Small intestine (tissue), 7 donors: ENCODE data around the gene ARID3B. TPM values are rescaled to one million over a fixed set of nuclear protein-coding genes. Genes with fewer than 3 reads are reported as not detected.
A peak's percentile ranks its signal among the peaks of the same experiment; 100 is the strongest.
"Not testable (repeated sequence)": the region's sequence is repeated elsewhere in the genome, so short reads cannot be mapped to it uniquely, and the experiment has no call there.

Source experiments
- DNase-seq, 2 donors: peaks; one replicate each; pipeline versions ENCODE4 v3.0.0 to v3.0.0-alpha.2; 2013
- FAIRE-seq: peaks from 2 replicates; lab custom pipeline; 2012; peaks lifted over from hg19 to GRCh38; lab: Jason Lieb, UNC
- H3K27ac ChIP-seq, 3 donors: one replicate each; pipeline ENCODE4 v1.5.1; 2013; ENCODE audit warnings: low read length in 2 of 3, mild to moderate bottlenecking in 2 of 3, control low read depth in 1 of 3, inconsistent platforms in 1 of 3, low read depth in 1 of 3, moderate library complexity in 1 of 3
- H3K27me3 ChIP-seq, 3 donors: one replicate each; pipeline ENCODE4 v1.6.1; 2013; ENCODE audit warnings: low read length in 3 of 3, inconsistent platforms in 1 of 3; ENCODE audit not compliant: control insufficient read depth in 3 of 3, insufficient read depth in 3 of 3
- H3K36me3 ChIP-seq, 3 donors: one replicate each; pipeline ENCODE4 v1.6.1; 2013; ENCODE audit warnings: low read length in 3 of 3, inconsistent platforms in 1 of 3, low read depth in 1 of 3, mild to moderate bottlenecking in 1 of 3, moderate library complexity in 1 of 3; ENCODE audit not compliant: control insufficient read depth in 3 of 3, insufficient read depth in 2 of 3
- H3K4me1 ChIP-seq, 3 donors: one replicate each; pipeline ENCODE4 v1.6.1; 2013; ENCODE audit warnings: low read length in 2 of 3, inconsistent platforms in 1 of 3, low read depth in 1 of 3, mild to moderate bottlenecking in 1 of 3, moderate library complexity in 1 of 3; ENCODE audit not compliant: control insufficient read depth in 3 of 3, insufficient read depth in 2 of 3
- H3K4me3 ChIP-seq, 3 donors: one replicate each; pipeline ENCODE4 v1.5.1; 2013; ENCODE audit warnings: low read length in 3 of 3, control low read depth in 1 of 3, inconsistent platforms in 1 of 3, low read depth in 1 of 3, mild to moderate bottlenecking in 1 of 3, moderate library complexity in 1 of 3
- H3K9me3 ChIP-seq, 2 donors: one replicate each; pipeline ENCODE4 v1.6.1; 2013; ENCODE audit warnings: low read depth in 1 of 2, low read length in 1 of 2; ENCODE audit not compliant: control insufficient read depth in 2 of 2, insufficient read depth in 1 of 2
- WGBS, 3 donors: extraction: QIAGEN DNeasy Blood & Tissue Kit; methylation state at CpG; one replicate each; pipeline ENCODE4 v1.1.7; 2013; 5-methylcytosine and 5-hydroxymethylcytosine counted together
- polyA plus RNA-seq, 4 donors: library from polyadenylated mRNA; stranded (reverse) in 3 of 4; unstranded in 1 of 4; fragments of 200-250 nt in 3 of 4; fragments of 120-200 nt in 1 of 4; gene quantifications; one replicate each; pipeline versions ENCODE4 v1.2.1 to v1.2.3, GENCODE V29; 2013
- donor health status: healthy with polysubstance abuse.
- donor health status: control.
- donor health status: control.
- donor health status: Bipolar disorder and iron deficiency.
- donor health status: healthy.

ARID3B gene
- polyA plus RNA-seq, 4 donors, result 4.0 to 11.3 (median 5.4) TPM

- FAIRE-seq, result no peak
- 27 to 62% (median 59%) methylated on average over 3 of the region's 3 CpGs for WGBS, 3 donors
- H3K27me3 ChIP-seq, result no peaks in the 10 kb centered on the region
Observed at GRCh38 chr15:74525945-74526344, 15.1 kb upstream of the ARID3B start.

GRCh38 chr15:74528876-74529275 is 12.1 kb upstream of the ARID3B start:
- FAIRE-seq (no peak), DNase-seq (no peak)
- H3K36me3 ChIP-seq, result no peaks in the 10 kb centered on the region
- no peak overlapping the region for H3K4me3 ChIP-seq
- H3K27me3 ChIP-seq, result no peaks in the 10 kb centered on the region
- no peaks in the 10 kb centered on the region for H3K9me3 ChIP-seq
- H3K4me1 ChIP-seq, result peaks cover 0 to 2% (median 0%) of the 10 kb centered on the region in 3 donors
- 73 to 85% (median 81%) methylated on average over 5 of the region's 5 CpGs for WGBS, 3 donors
- no peak overlapping the region for H3K27ac ChIP-seq

More at GRCh38 chr15:74525945-74526344, 15.1 kb upstream of the ARID3B start:
- no peaks in the 10 kb centered on the region for H3K36me3 ChIP-seq
- H3K4me3 ChIP-seq, result no peak overlapping the region
- H3K4me1 ChIP-seq, result peaks cover 0 to 2% (median 0%) of the 10 kb centered on the region in 3 donors
- H3K27ac ChIP-seq, result no peak overlapping the region
- H3K9me3 ChIP-seq, result no peaks in the 10 kb centered on the region
- peak in 1 of 2 donors; percentile 51 for DNase-seq

GRCh38 chr15:74529921-74530320 is 11.1 kb upstream of the ARID3B start:
- no peak overlapping the region for H3K27ac ChIP-seq

GRCh38 chr15:74530771-74531143 is 10.3 kb upstream of the ARID3B start:
- H3K4me3 ChIP-seq, result no peak overlapping the region
- FAIRE-seq, result no peak
- peaks cover 0 to 1% (median 0%) of the 10 kb centered on the region in 3 donors for H3K4me1 ChIP-seq
- no peaks in the 10 kb centered on the region for H3K36me3 ChIP-seq
- WGBS, 3 donors, result 90 to 93% (median 92%) methylated on average over 2 of the region's 2 CpGs
- H3K9me3 ChIP-seq, result no peaks in the 10 kb centered on the region
- no peak for DNase-seq
- no peak overlapping the region for H3K27ac ChIP-seq
- H3K27me3 ChIP-seq, result no peaks in the 10 kb centered on the region

More at GRCh38 chr15:74529921-74530320, 11.1 kb upstream of the ARID3B start:
- no peaks in the 10 kb centered on the region for H3K27me3 ChIP-seq
- H3K4me1 ChIP-seq, result peaks cover 0 to 2% (median 0%) of the 10 kb centered on the region in 3 donors
- H3K4me3 ChIP-seq, result no peak overlapping the region
- FAIRE-seq, result no peak
- no peaks in the 10 kb centered on the region for H3K36me3 ChIP-seq
- no peak for DNase-seq
- H3K9me3 ChIP-seq, result no peaks in the 10 kb centered on the region
- WGBS, 3 donors, result 72 to 79% (median 73%) methylated on average over 8 of the region's 8 CpGs

GRCh38 chr15:74531144-74531811 is 9.7 kb upstream of the ARID3B start:
- DNase-seq (no peak), FAIRE-seq (no peak)
- WGBS, 3 donors, result 81 to 91% (median 90%) methylated on average over 4 of the region's 4 CpGs
- Histone ChIP-seq H3K36me3 (no peaks in the 10 kb centered on the region), H3K4me3 (no peak overlapping the region), H3K4me1 (no peaks in the 10 kb centered on the region), H3K27ac (no peak overlapping the region), H3K9me3 (no peaks in the 10 kb centered on the region), H3K27me3 (no peaks in the 10 kb centered on the region)

- Histone ChIP-seq H3K9me3 (no peaks in the 10 kb centered on the region), H3K4me3 (no peak overlapping the region), H3K27ac (no peak overlapping the region), H3K27me3 (no peaks in the 10 kb centered on the region), H3K4me1 (peaks cover 3 to 5% (median 3%) of the 10 kb centered on the region in 3 donors), H3K36me3 (no peaks in the 10 kb centered on the region)
- DNase-seq, result no peak
- WGBS, 3 donors, result 70 to 77% (median 74%) methylated on average over 3 of the region's 3 CpGs
- no peak for FAIRE-seq
Observed at GRCh38 chr15:74535388-74536084, 5.5 kb upstream of the ARID3B start.

- Histone ChIP-seq H3K36me3 (no peaks in the 10 kb centered on the region), H3K9me3 (no peaks in the 10 kb centered on the region), H3K4me1 (peaks cover 3 to 5% (median 3%) of the 10 kb centered on the region in 3 donors), H3K27me3 (no peaks in the 10 kb centered on the region), H3K4me3 (no peak overlapping the region), H3K27ac (no peak overlapping the region)
- WGBS, 3 donors, result 95 to 100% (median 96%) methylated on average over 1 of the region's 1 CpG
- DNase-seq (no peak), FAIRE-seq (no peak)
Observed at GRCh38 chr15:74537736-74538135, 3.3 kb upstream of the ARID3B start.

GRCh38 chr15:74539521-74539920 is 1.5 kb upstream of the ARID3B start:
- H3K27ac ChIP-seq, result not testable (repeated sequence)

More at GRCh38 chr15:74539521-74539920, 1.5 kb upstream of the ARID3B start:
- H3K9me3 ChIP-seq, DNase-seq, FAIRE-seq, H3K4me3 ChIP-seq, H3K4me1 ChIP-seq, H3K27me3 ChIP-seq, H3K36me3 ChIP-seq: not testable (repeated sequence)
- WGBS, 3 donors, result 84 to 92% (median 87%) methylated on average over 12 of the region's 12 CpGs
